ENCODE measurements around the gene LHPP.

The LHPP gene

GRCh38 chr10:124663228-124663627 lies 201.6 kb downstream of the LHPP start:
- H3K4me3 ChIP-seq (replicated peaks; ENCODE audit: low read depth, low read length), result no peak overlapping the region
- no peak for TF ChIP-seq CTCF (IDR thresholded peaks at IDR 0.05; ENCODE audit: insufficient read depth, low read length, poor library complexity, severe bottlenecking)
- H3K27me3 ChIP-seq (replicated peaks; ENCODE audit: control insufficient read depth, insufficient read depth, low read length), result no peaks in the 10 kb centered on the region
- DNase-seq (ENCODE audit: extremely low read depth, insufficient read length), result no peak
- no peaks in the 10 kb centered on the region; the same call in none of the 2 replicates for H3K36me3 ChIP-seq (ENCODE audit: control insufficient read depth, insufficient read depth, low read length)
